Measurements from ENCODE around the gene FAN1.

DNA sequence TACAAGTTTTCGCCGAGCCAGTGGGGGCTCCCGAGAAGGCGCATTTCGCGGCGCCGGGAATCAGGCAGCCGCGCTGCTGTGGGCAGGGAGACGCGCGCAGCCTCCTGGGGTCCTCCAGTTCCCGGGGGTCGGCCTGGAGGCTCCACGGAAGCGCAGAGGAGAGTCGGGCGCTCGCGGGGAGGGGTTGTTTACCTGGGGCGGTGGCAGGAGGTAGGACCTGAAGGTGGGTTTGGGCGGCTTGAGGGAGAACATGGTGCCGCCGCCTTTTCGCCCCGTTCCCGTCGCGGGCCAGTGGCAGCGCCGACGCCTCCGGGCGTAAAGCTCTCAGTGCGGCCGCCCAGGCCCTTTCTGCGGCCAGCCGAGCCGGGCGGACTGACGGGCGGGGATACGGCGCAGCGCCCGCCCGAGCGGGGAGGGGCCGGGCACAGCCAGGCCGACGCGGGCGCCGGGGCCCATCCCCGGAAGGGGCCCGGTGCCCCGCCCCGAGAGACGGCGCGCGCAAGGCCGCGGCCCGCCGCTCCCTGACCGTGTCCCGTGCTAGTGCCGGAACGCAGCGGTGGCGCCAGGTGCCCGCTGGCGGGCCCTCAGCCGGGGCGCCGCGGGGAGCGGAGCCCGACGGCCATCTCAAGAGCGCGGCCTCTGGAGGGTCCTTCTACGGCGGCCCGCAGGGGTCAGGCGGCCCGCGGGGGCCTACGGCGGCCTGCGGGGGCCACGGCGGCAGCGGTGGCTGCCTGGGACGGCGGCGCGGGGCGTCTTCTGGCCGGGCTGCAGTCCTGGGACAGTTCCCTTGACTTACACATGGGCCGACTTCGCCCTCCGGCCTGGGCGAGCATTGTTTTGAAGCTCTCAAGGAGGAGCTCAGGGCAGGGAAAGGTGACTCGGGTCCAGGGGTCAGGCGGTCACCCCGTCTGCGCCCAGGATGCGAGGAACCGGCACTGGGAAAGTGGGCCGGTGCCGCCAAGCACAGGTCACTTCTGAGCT, 87.8 kb downstream of the FAN1 start, which contains the start of gene MTMR10:
- TF ChIP-seq EZH2 (IDR thresholded peaks at IDR 0.05; ENCODE audit: insufficient read depth, poor library complexity, severe bottlenecking) (no peak), EZH2phosphoT487 (IDR thresholded peaks at IDR 0.05; ENCODE audit: insufficient read depth, low read depth) (no peak)
